Right lobe of liver (tissue), 6 donors: ENCODE results near the gene FAM110A. TPM values are rescaled to one million over a fixed set of nuclear protein-coding genes. Genes with fewer than 3 reads are reported as not detected.

ENCODE experiments used
- ATAC-seq, 4 donors: fragments of 200-7000 bp; cut with Tn5 transposase; one replicate each; pipeline ENCODE4 v1.9.1; 2020; ENCODE audit warnings: mild to moderate bottlenecking in 4 of 4, moderate library complexity in 4 of 4
- DNase-seq, 3 donors: peaks; one replicate each; pipeline ENCODE4 v3.0.0-alpha.2; 2020
- H3K27ac ChIP-seq, 3 donors: fragments of 200-600 bp; one replicate each; pipeline ENCODE4 v1.8.0; 2022
- H3K27me3 ChIP-seq, 2 donors: fragments of 200-600 bp; one replicate each; pipeline ENCODE4 v1.8.0; 2022
- H3K36me3 ChIP-seq, 4 donors: fragments of 200-600 bp; sonication (generic) in 1 of 4; one replicate each; pipeline versions ENCODE4 v1.5.1 to v1.8.0; 2017 to 2022; ENCODE audit warnings: control low read depth in 1 of 4
- H3K4me1 ChIP-seq, 4 donors: fragments of 200-600 bp; sonication (generic) in 1 of 4; one replicate each; pipeline versions ENCODE4 v1.5.1 to v1.8.0; 2017 to 2022; ENCODE audit warnings: control low read depth in 1 of 4
- H3K4me3 ChIP-seq, 3 donors: fragments of 200-600 bp; one replicate each; pipeline ENCODE4 v1.8.0; 2022
- H3K9me3 ChIP-seq, 4 donors: fragments of 200-600 bp; sonication (generic) in 1 of 4; one replicate each; pipeline versions ENCODE4 v1.5.1 to v1.8.0; 2017 to 2022; ENCODE audit warnings: control low read depth in 1 of 4
- POLR2A ChIP-seq: fragments of 450-650 bp; IDR thresholded peaks from one replicate; pipeline ENCODE4 v1.6.1; 2017; ENCODE audit warnings: antibody characterized with exemption, mild to moderate bottlenecking
- WGBS: methylation state at CpG from one replicate; pipeline ENCODE4 v1.1.6; 2018; ENCODE audit warnings: low coverage, low lambda C conversion rate; ENCODE audit not compliant: insufficient coverage; ENCODE audit errors: missing lambda C conversion rate; 5-methylcytosine and 5-hydroxymethylcytosine counted together
- intact Hi-C, 2 donors: fragments of 100-400 bp; cut with DNase I; formaldehyde crosslinking; loops; one replicate each; pipeline versions ENCODE4 v1.11.2 to v1.14.1; 2022
- total RNA-seq, 6 experiments: library from RNA; depleted of rRNA in 2 of 6; stranded (reverse); fragments of >200 nt in 2 of 6; fragmentation: NEBNext Ultra II Directional in 3 of 6; extraction: Animal tissue kit (Norgen Biotek cat#: 25700) in 3 of 6; gene quantifications; one replicate each; pipeline versions ENCODE4 v1.1.0 to v1.2.4, GENCODE V29; 2016 to 2023
- TF ChIP-seq, protein P1 (sequence below), 4 donors: fragments of 200-600 bp in 3 of 4; fragments of 450-650 bp in 1 of 4; IDR thresholded peaks; one replicate each; pipeline versions ENCODE4 v1.5.1 to v1.8.0; 2016 to 2022; ENCODE audit warnings: antibody characterized with exemption in 4 of 4, mild to moderate bottlenecking in 2 of 4
- donor health status: DM: no; HTN: yes; CAD: no.
- donor health status: DM: no; HTN: no; CAD: no.
- donor health status: DM: no; HTN: no; CAD: no.
- donor health status: DM: no; HTN: yes; CAD: no.
- donor health status: DM: no; HTN: yes; CAD: no.

Gene FAM110A
- total RNA-seq, 6 experiments from 2014 or later: 1.4 to 4.1 (median 2.7) TPM

DNA sequence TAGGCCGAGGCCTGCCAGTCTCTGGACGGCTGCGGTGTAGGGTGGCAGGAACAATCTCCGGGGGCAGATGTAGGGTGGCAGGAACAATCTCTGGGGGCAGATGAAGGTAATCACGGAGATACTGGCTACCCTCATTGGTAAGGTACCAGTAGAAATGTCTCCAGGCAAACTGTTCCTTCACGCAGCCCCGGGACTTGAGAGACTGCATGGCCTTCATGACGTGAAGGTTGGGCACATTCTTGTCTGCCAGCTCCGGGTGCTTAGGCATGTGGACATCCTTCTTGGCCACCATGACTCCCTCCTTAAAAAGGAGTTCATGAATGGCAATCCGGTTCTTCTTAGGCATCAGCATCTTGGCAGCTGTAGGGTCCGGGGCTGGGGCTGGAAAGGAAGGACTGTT, 6.1 kb downstream of the FAM110A start:
- Histone ChIP-seq H3K36me3 (no peaks in the 10 kb centered on the region), H3K9me3 (no peaks in the 10 kb centered on the region), H3K27me3 (no peaks in the 10 kb centered on the region), H3K27ac (no peak overlapping the region), H3K4me3 (no peak overlapping the region), H3K4me1 (peaks cover 0 to 33% (median 4%) of the 10 kb centered on the region in 4 donors)
- intact Hi-C loops: no loop called here
- ATAC-seq: no peak
- no peak for DNase-seq
- 86% methylated on average over 1 of the region's 11 CpGs for WGBS
- TF ChIP-seq POLR2A: no peak
- TF ChIP-seq, protein P1, sequence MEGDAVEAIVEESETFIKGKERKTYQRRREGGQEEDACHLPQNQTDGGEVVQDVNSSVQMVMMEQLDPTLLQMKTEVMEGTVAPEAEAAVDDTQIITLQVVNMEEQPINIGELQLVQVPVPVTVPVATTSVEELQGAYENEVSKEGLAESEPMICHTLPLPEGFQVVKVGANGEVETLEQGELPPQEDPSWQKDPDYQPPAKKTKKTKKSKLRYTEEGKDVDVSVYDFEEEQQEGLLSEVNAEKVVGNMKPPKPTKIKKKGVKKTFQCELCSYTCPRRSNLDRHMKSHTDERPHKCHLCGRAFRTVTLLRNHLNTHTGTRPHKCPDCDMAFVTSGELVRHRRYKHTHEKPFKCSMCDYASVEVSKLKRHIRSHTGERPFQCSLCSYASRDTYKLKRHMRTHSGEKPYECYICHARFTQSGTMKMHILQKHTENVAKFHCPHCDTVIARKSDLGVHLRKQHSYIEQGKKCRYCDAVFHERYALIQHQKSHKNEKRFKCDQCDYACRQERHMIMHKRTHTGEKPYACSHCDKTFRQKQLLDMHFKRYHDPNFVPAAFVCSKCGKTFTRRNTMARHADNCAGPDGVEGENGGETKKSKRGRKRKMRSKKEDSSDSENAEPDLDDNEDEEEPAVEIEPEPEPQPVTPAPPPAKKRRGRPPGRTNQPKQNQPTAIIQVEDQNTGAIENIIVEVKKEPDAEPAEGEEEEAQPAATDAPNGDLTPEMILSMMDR (IDR thresholded peaks at IDR 0.05): no peak

DNA sequence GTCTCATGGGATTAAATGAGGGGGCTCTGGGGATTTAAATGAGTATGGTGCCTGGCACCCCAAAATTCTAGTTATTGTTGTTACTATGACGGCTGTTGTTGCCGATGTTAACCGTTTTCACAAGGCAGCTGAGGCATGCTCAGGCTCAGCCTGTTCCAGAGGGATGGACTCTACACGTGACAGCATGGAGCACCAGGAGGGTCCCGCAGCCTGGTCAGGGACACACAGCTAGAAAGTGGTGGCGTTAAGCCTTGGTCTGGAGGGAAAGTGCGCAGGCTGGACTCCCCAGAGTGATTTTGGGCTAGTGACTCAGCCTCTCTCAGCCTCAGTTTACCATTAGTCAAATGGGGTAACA, 7.0 kb downstream of the FAM110A start:
- no peak for TF ChIP-seq POLR2A
- TF ChIP-seq, protein P1 (IDR thresholded peaks at IDR 0.05): no peak
- Histone ChIP-seq H3K36me3 (no peaks in the 10 kb centered on the region), H3K4me1 (peaks cover 0 to 26% (median 2%) of the 10 kb centered on the region in 4 donors), H3K27me3 (no peaks in the 10 kb centered on the region), H3K27ac (no peak overlapping the region), H3K4me3 (peak overlapping the region in 1 of 3 donors; percentile 60), H3K9me3 (no peaks in the 10 kb centered on the region)
- ATAC-seq (no peak), DNase-seq (no peak)
- intact Hi-C loops: no loop called here
- WGBS: no CpG with 5 or more reads among the region's 7 CpGs

DNA sequence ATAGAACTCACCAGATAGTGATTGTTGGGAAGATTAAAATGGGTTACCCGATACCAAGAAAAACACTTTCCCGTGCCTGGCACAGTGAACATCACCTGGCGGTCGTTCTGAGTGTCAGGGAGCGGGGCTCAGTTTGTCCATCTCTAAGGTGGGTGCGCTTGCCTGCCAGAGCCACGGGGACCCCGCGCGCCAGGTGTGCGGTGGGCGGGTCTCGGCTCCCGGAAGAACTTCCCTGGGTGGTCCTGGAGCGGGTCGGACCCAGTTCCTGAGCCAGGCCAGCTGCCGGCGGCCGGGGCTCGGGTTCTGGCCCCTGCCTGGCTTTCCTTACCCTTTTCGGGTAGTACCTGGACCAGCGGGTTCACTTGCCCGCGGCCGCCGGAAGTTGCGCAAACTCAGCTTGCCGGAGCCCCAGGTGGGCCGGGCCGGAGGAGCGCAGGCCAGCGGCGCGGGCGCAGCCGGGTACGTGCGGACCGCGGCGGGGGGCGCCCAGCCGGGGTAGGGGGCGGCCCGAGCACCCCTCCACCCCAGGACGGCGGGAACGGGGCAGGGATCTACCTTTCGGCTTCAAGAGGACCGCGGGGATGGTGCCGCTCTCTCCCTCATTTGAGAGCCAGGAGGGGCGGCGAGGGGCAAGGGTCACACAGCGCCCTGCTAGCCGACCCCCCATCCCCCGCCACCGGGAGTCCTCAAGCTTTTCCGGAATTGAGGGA, 7.5 kb downstream of the FAM110A start:
- no peaks in the 10 kb centered on the region for H3K27me3 ChIP-seq
- peak; percentile 80 to 84 (median 81) for DNase-seq
- TF ChIP-seq, protein P1 (IDR thresholded peaks at IDR 0.05): no peak
- no peak for TF ChIP-seq POLR2A
- no peaks in the 10 kb centered on the region for H3K36me3 ChIP-seq
- intact Hi-C loops: no loop called here
- 8% methylated on average over 7 of the region's 59 CpGs for WGBS
- no peaks in the 10 kb centered on the region for H3K9me3 ChIP-seq
- no peak overlapping the region for H3K27ac ChIP-seq
- peak overlapping the region; percentile 54 to 62 (median 60) for H3K4me3 ChIP-seq
- peaks cover 0 to 22% (median 0%) of the 10 kb centered on the region in 4 donors for H3K4me1 ChIP-seq
- ATAC-seq: peak; percentile 45 to 72 (median 66)

DNA sequence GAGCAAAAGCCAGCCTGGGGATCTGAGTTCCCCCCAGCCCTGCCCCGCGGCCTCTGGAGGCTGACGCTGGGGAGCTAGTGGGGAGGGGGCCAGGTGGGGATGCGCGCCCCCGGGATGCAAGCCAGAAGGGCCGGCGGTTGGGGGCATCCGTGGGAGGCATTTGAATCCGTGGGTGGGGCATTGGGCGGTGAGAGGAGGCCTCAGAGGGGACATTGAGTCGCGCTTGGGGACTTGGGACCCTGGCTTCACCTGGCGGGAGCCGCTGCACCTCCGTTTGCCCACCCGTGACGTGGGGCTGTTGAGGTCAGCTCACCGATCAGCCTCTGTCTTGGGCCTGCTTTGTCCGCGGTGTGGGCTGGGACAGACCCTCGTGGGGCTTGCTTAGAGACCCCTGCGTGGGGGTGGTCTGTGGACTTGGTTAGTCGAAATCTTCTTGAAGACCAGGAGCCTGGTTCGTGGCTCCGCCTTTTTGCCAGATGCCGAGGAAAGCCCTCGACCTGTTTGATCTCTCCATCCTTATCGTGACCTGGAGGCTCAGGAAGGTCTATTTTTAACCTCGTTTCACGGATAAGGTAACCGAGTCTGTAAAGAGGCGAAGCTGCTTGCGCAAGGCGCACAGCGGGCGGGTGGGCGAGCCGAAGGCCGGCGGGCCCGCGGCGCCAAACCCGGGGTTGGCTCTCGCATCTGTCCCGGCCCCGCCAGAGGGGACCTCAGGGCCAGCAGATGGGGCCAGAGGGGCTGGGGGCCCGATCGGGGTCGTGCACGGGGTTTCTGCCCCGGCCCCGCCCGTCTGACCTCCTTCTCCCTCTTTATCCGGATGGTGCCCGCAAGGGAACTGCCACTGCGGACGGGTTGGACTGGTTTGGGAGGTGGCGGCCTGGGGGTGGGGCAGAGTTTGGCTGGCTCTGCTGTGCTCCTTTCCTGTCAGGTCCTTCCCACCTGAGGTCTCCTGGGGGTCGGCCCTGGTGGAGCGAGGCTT, 8.3 kb downstream of the FAM110A start:
- H3K27ac ChIP-seq: no peak overlapping the region
- intact Hi-C loops: no loop called here
- peak overlapping the region; percentile 54 to 62 (median 60) for H3K4me3 ChIP-seq
- DNase-seq: no peak
- no peaks in the 10 kb centered on the region for H3K9me3 ChIP-seq
- H3K4me1 ChIP-seq: peaks cover 0 to 22% (median 0%) of the 10 kb centered on the region in 4 donors
- no peaks in the 10 kb centered on the region for H3K36me3 ChIP-seq
- no peaks in the 10 kb centered on the region for H3K27me3 ChIP-seq
- WGBS: 28% methylated on average over 13 of the region's 62 CpGs
- no peak for ATAC-seq
- TF ChIP-seq, protein P1 (IDR thresholded peaks at IDR 0.05): no peak
- no peak for TF ChIP-seq POLR2A
